Colonic mucosa (tissue), 4 donors: ENCODE data around the gene ADGRV1. TPM values are rescaled to one million over a fixed set of nuclear protein-coding genes. Genes with fewer than 3 reads are reported as not detected.

Experiments
- DNase-seq: peaks from one replicate; pipeline ENCODE4 v3.0.0-alpha.2; 2020
- H3K27ac ChIP-seq: fragments of 200-600 bp; one replicate; pipeline ENCODE4 v1.8.0; 2021
- H3K27me3 ChIP-seq: fragments of 200-600 bp; one replicate; pipeline ENCODE4 v1.8.0; 2021
- H3K36me3 ChIP-seq: fragments of 200-600 bp; one replicate; pipeline ENCODE4 v1.8.0; 2021
- H3K4me1 ChIP-seq: fragments of 200-600 bp; one replicate; pipeline ENCODE4 v1.8.0; 2021; ENCODE audit warnings: mild to moderate bottlenecking
- H3K4me3 ChIP-seq: fragments of 200-600 bp; one replicate; pipeline ENCODE4 v1.8.0; 2021
- H3K9ac ChIP-seq, 2 donors: one replicate each; pipeline ENCODE4 v1.7.0; 2013; ENCODE audit warnings: control low read depth in 2 of 2, low read depth in 2 of 2, low read length in 2 of 2
- H3K9me3 ChIP-seq: fragments of 200-600 bp; one replicate; pipeline ENCODE4 v1.8.0; 2021
- intact Hi-C: fragments of 100-400 bp; cut with DNase I; formaldehyde crosslinking; loops from one replicate; pipeline ENCODE4 v1.14.1; 2022
- total RNA-seq, 2 donors: library from RNA; stranded (reverse); fragmentation: NEBNext Ultra II Directional in 1 of 2; extraction: Animal tissue kit (Norgen Biotek cat#: 25700) in 1 of 2; gene quantifications; one replicate each; pipeline ENCODE4 v1.2.1, GENCODE V29; 2021
- TF ChIP-seq, protein P1 (sequence below): fragments of 200-600 bp; IDR thresholded peaks from one replicate; pipeline ENCODE4 v1.8.0; 2022; ENCODE audit warnings: antibody characterized with exemption, mild to moderate bottlenecking
- donor health status: healthy.
- donor health status: DM: no; HTN: no; CAD: no.
- donor health status: DM: no; HTN: no; CAD: no.

ADGRV1 gene
- total RNA-seq, 2 donors from 2014 or later, result 5.1 to 12.9 TPM

DNA sequence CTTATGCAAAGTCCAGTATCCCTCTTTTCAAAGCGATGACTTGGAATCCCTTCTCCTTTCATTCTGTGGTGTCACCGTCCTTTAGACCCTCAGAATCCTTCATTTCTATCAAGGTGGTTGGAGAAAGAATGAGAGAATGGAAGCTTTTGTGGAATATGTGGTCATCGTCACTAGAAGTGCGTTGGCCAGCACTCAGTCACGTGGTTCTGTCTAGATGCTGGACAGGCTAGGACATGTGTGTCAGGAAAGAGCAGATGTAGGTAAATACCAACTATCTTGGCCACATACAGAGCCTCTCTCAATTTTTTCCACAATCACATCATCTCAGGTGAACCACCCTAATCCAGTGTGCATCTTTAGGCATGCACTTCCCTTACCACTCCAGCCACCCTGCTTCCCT lies 618.5 kb downstream of the ADGRV1 start:
- H3K27ac ChIP-seq, result no peak overlapping the region
- no peaks in the 10 kb centered on the region for H3K27me3 ChIP-seq
- intact Hi-C loops, result no loop called here
- H3K4me3 ChIP-seq, result no peak overlapping the region
- H3K36me3 ChIP-seq, result no peaks in the 10 kb centered on the region
- DNase-seq, result no peak
- H3K9ac ChIP-seq, result no peak overlapping the region
- no peaks in the 10 kb centered on the region for H3K4me1 ChIP-seq
- TF ChIP-seq, protein P1, sequence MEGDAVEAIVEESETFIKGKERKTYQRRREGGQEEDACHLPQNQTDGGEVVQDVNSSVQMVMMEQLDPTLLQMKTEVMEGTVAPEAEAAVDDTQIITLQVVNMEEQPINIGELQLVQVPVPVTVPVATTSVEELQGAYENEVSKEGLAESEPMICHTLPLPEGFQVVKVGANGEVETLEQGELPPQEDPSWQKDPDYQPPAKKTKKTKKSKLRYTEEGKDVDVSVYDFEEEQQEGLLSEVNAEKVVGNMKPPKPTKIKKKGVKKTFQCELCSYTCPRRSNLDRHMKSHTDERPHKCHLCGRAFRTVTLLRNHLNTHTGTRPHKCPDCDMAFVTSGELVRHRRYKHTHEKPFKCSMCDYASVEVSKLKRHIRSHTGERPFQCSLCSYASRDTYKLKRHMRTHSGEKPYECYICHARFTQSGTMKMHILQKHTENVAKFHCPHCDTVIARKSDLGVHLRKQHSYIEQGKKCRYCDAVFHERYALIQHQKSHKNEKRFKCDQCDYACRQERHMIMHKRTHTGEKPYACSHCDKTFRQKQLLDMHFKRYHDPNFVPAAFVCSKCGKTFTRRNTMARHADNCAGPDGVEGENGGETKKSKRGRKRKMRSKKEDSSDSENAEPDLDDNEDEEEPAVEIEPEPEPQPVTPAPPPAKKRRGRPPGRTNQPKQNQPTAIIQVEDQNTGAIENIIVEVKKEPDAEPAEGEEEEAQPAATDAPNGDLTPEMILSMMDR, result no peak
- H3K9me3 ChIP-seq, result no peaks in the 10 kb centered on the region

DNA sequence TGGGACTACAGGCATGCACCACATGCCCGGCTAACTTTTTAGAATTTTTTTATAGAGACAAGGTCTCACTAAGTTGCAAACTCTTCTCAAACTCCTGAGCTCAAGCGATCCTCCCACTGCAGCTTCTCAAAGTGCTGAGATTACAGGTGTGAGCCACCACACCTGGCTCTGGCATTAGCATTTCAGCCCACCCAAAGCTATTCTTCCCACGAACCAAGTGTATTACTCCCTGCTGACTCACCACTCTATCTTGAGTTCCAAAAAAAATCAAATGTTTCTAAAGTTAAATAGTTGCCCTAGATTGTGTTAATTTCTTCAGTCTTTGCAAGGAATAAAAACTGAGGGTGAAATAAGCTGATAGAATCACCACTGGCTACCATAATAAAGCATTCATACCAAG lies 619.0 kb downstream of the ADGRV1 start:
- TF ChIP-seq, protein P1, result no peak
- no peaks in the 10 kb centered on the region for H3K4me1 ChIP-seq
- H3K4me3 ChIP-seq, result no peak overlapping the region
- no peak overlapping the region for H3K9ac ChIP-seq
- H3K27me3 ChIP-seq, result no peaks in the 10 kb centered on the region
- H3K9me3 ChIP-seq, result no peaks in the 10 kb centered on the region
- H3K27ac ChIP-seq, result no peak overlapping the region
- no peak for DNase-seq
- intact Hi-C loops, result no loop called here
- no peaks in the 10 kb centered on the region for H3K36me3 ChIP-seq

DNA sequence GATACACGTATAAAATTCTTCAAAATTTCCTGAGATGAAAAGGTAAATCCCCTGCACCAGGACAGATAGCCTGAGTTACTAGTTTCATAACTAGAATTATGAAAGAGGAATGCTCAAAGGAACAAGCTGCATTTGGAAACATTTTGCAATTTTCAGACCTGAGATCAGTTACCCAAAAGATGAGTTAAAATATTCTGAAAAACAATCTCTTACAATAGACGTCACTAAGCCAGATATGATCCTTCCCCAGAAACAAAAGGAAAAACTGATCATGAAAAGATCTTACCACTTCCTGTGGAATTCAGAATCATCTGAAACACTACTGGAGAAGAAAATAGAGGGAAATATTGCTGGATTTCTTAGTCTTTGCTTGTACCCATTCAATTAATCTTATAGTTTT lies 619.9 kb downstream of the ADGRV1 start:
- TF ChIP-seq, protein P1, result no peak

DNA sequence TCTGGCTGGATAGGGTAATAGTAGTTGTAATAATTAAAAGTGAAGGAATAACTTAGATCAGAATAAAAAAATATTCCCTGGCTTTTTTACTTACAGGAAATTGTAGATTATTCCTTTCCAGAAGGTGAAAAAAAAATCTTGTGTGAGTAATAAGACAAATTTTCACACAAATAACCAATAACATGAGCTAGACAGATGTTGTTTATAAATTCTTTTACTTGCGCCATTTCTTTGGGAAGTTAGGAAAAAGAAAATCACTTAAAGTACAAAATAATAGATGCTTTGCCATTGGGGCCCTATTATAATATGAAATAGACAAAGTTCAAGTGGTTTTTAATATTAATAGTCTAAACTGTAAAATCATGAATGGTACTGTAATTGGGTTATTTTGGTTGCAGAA lies 620.4 kb downstream of the ADGRV1 start:
- Histone ChIP-seq H3K9me3 (no peaks in the 10 kb centered on the region), H3K36me3 (no peaks in the 10 kb centered on the region), H3K4me1 (no peaks in the 10 kb centered on the region), H3K4me3 (no peak overlapping the region), H3K27ac (no peak overlapping the region), H3K9ac (no peak overlapping the region), H3K27me3 (no peaks in the 10 kb centered on the region)
- TF ChIP-seq, protein P1, result no peak
- intact Hi-C loops, result no loop called here
- no peak for DNase-seq

More for the DNA sequence above, 619.9 kb downstream of the ADGRV1 start:
- Histone ChIP-seq H3K27ac (no peak overlapping the region), H3K4me3 (no peak overlapping the region), H3K27me3 (no peaks in the 10 kb centered on the region), H3K9ac (no peak overlapping the region), H3K4me1 (no peaks in the 10 kb centered on the region), H3K36me3 (no peaks in the 10 kb centered on the region), H3K9me3 (no peaks in the 10 kb centered on the region)
- intact Hi-C loops, result no loop called here
- no peak for DNase-seq

DNA sequence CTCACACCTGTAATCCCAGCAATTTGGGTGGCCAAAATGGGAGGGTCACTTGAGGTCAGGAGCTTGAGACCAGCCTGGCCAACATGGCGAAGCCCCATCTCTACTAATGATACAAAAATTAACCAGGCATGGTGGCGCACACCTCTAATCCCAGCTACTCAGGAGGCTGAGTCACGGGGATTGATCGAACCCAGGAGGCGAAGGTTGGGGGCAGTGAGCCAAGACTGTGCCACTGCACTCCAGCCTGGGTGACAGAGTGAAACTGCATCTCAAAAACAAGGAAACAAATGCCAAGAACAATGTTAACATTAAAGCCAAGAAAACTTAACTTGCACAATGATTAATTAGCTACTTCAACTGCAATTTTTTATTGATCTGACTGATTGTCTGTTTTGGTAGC lies 621.9 kb downstream of the ADGRV1 start:
- Histone ChIP-seq H3K36me3 (no peaks in the 10 kb centered on the region), H3K9ac (no peak overlapping the region), H3K4me1 (no peaks in the 10 kb centered on the region), H3K27me3 (no peaks in the 10 kb centered on the region), H3K4me3 (no peak overlapping the region), H3K9me3 (no peaks in the 10 kb centered on the region), H3K27ac (no peak overlapping the region)
- no peak for DNase-seq
- TF ChIP-seq, protein P1, result no peak
- intact Hi-C loops, result no loop called here

DNA sequence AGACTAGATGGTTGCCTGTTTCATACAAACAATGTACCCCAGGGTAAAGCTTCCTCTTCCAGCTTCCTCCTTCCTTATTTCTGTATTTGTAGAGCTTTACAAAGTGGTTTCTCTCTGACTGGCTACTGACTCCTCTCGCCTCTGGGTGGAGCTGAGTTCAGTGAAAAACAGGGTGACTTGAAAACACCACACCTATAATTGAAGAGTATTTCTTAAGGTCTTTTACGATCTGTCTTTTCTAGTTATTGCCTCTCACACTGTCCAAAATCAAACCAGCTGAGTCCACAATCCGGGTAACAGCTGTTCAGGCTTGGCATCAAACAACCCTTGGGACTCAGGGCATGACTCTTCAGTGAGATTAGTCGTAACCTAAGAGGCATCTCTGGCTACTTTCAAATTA lies 624.2 kb downstream of the ADGRV1 start:
- Histone ChIP-seq H3K9ac (no peak overlapping the region), H3K36me3 (no peaks in the 10 kb centered on the region), H3K9me3 (no peaks in the 10 kb centered on the region), H3K4me3 (no peak overlapping the region), H3K27ac (peak overlapping the region; percentile 58), H3K27me3 (no peaks in the 10 kb centered on the region), H3K4me1 (no peaks in the 10 kb centered on the region)
- intact Hi-C loops, result no loop called here
- peak; percentile 68 for DNase-seq
- TF ChIP-seq, protein P1, result no peak
